Measurements from ENCODE around the gene SPSB2. TPM values are rescaled to one million over a fixed set of nuclear protein-coding genes. Genes with fewer than 3 reads are reported as not detected.
A peak's percentile ranks its signal among the peaks of the same experiment; 100 is the strongest.
"Not testable (repeated sequence)": the region's sequence is repeated elsewhere in the genome, so short reads cannot be mapped to it uniquely, and the experiment has no call there.

The SPSB2 gene
- total RNA-seq, 4 donors from 2014 or later = 16.3 to 35.0 (median 25.6) TPM

DNA sequence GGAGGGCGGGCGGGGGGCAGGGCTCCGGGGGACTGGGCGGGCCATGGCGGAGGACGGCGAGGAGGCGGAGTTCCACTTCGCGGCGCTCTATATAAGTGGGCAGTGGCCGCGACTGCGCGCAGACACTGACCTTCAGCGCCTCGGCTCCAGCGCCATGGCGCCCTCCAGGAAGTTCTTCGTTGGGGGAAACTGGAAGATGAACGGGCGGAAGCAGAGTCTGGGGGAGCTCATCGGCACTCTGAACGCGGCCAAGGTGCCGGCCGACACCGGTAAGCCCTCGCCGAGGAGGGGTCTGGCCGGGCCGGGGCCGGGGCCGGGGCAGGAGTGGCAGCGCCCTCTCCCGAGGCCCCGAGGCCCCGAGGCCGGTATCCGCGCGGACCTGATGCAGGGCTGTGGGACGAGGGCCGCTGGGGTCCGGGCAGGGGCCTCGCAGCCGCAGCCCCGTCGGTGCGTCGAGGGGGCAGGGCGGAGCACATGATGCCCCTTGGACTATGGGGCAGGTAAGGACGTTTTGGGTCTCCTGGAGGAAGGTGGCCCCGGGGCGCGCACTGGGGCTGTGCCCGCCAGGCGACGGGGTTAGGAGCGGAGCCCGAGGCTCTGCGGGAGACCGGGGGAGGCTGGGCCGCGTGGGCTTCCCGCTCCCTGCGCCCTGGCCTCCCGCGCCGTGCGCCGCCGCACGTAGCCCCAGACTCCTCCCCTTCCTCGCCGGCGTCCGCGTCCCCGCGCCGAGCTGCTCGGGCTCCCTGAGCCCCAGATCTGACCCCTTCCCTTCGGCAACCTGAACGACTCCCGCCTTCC lies 5.5 kb downstream of the SPSB2 start, which contains the start of gene TPI1:
Gene TPI1 (plus strand): TSS at position 119 of the 798 bp plus-strand sequence. CDS start 36 bp downstream, at position 155.
- WGBS, 2 donors = 1% methylated on average over 38 of the region's 86 CpGs; no CpG with 5 or more reads in 1 of the 2 donors
- peaks cover 26 to 37% of the 10 kb centered on the region in 2 donors for H3K4me1 ChIP-seq
- TF ChIP-seq, protein P1, sequence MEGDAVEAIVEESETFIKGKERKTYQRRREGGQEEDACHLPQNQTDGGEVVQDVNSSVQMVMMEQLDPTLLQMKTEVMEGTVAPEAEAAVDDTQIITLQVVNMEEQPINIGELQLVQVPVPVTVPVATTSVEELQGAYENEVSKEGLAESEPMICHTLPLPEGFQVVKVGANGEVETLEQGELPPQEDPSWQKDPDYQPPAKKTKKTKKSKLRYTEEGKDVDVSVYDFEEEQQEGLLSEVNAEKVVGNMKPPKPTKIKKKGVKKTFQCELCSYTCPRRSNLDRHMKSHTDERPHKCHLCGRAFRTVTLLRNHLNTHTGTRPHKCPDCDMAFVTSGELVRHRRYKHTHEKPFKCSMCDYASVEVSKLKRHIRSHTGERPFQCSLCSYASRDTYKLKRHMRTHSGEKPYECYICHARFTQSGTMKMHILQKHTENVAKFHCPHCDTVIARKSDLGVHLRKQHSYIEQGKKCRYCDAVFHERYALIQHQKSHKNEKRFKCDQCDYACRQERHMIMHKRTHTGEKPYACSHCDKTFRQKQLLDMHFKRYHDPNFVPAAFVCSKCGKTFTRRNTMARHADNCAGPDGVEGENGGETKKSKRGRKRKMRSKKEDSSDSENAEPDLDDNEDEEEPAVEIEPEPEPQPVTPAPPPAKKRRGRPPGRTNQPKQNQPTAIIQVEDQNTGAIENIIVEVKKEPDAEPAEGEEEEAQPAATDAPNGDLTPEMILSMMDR (IDR thresholded peaks at IDR 0.05) = no peak
- peak; percentile 95 to 99 for TF ChIP-seq POLR2A (IDR thresholded peaks at IDR 0.05)
- no peaks in the 10 kb centered on the region for H3K9me3 ChIP-seq
- peak; percentile 80 to 81 for DNase-seq
- H3K27ac ChIP-seq = peak within 1 kb of the TSS; percentile 84 to 98 (median 92)
- no peaks in the 10 kb centered on the region for H3K27me3 ChIP-seq
- H3K36me3 ChIP-seq = peaks cover 32 to 37% of the 10 kb centered on the region in 2 donors
- intact Hi-C loops (cut with DNase I) = loop anchor here (2.0 kb wide), 1 partner anchor 71 kb away; no protein-coding TSS in a partner anchor
- peak within 1 kb of the TSS; percentile 61 to 100 (median 99) for H3K4me3 ChIP-seq (replicated peaks in 1 of 3)

DNA sequence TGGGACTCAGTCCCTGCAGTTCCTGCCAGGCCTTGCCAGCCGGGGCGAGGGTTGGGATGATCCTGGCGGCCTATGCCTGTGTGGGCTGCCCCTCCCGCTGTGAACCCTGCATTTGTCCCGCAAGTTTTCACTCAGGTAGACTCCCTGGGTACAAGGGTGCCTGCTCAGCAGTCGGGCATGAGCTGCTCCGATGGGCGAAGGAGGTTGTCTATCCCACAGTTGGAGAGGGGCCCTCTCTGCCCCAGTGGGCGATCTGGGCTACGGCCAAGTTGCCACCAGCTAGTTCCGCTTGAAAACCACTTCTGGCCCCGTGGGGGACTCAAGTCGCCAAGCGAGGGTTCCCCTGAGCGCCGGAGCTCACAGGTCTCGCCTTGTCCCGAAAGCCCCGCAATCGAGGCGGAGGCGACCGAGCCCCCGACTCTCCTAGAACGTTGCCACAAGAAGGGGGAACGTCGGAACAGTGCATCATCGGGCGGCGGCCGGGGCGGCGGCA lies 6.1 kb downstream of the SPSB2 start:
- intact Hi-C loops (cut with DNase I) = no loop called here

GRCh38 chr12:6866163-6866919 lies 6.8 kb downstream of the SPSB2 start:
- intact Hi-C loops (cut with DNase I) = no loop called here
- no peak for DNase-seq
- Histone ChIP-seq H3K27ac (peak overlapping the region in 2 of 3 donors; percentile 84 to 98), H3K9me3 (no peaks in the 10 kb centered on the region), H3K4me1 (peaks cover 17 to 28% of the 10 kb centered on the region in 2 donors), H3K36me3 (peaks cover 42 to 45% of the 10 kb centered on the region in 2 donors), H3K4me3 (replicated peaks in 1 of 3) (peak overlapping the region in 1 of 3 donors; percentile 100), H3K27me3 (no peaks in the 10 kb centered on the region)
- 77 to 78% methylated on average over 17 to 19 of the region's 19 CpGs for WGBS, 2 donors
- no peak for TF ChIP-seq POLR2A (IDR thresholded peaks at IDR 0.05)
- TF ChIP-seq, protein P1 (IDR thresholded peaks at IDR 0.05) = no peak

More for the DNA sequence above, 6.1 kb downstream of the SPSB2 start:
- H3K4me3 ChIP-seq (replicated peaks in 1 of 3) = peak overlapping the region in 2 of 3 donors; percentile 46 to 100
- no peaks in the 10 kb centered on the region for H3K27me3 ChIP-seq
- H3K36me3 ChIP-seq = peaks cover 39 to 41% of the 10 kb centered on the region in 2 donors
- peaks cover 24 to 34% of the 10 kb centered on the region in 2 donors for H3K4me1 ChIP-seq
- H3K27ac ChIP-seq = peak overlapping the region; percentile 84 to 98 (median 92)
- WGBS, 2 donors = 0 to 3% methylated on average over 10 to 14 of the region's 33 CpGs
- no peak for DNase-seq
- TF ChIP-seq, protein P1 (IDR thresholded peaks at IDR 0.05) = peak in 1 of 6 experiments; percentile 15
- no peak for TF ChIP-seq POLR2A (IDR thresholded peaks at IDR 0.05)
- H3K9me3 ChIP-seq = no peaks in the 10 kb centered on the region

DNA sequence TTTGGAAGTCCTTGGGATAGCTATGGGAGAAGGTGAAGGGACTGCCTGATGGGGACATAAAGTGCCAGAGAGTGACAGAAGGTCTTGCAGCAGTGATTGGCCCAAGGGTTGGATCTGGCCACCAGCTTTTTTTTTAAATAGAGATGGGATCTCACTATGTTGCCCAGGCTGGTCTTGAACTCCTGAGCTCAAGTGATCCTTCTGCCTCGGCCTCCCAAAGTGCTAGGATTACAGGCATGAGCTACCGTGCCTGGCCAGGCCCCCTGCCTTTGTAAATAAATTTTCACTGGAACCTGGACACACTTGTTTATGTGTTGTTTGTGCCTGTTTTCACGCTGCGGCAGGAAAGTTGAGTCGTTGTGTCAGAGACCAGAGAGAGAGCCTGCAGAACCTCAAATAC lies 7.8 kb downstream of the SPSB2 start:
- H3K27ac ChIP-seq; H3K27me3 ChIP-seq; H3K4me3 ChIP-seq (replicated peaks in 1 of 3); H3K9me3 ChIP-seq; DNase-seq; intact Hi-C loops (cut with DNase I): not testable (repeated sequence)
- Histone ChIP-seq H3K4me1 (peaks cover 16 to 23% of the 10 kb centered on the region in 2 donors), H3K36me3 (peaks cover 49 to 50% of the 10 kb centered on the region in 2 donors)
- 88 to 98% methylated on average over 5 of the region's 5 CpGs for WGBS, 2 donors

GRCh38 chr12:6863586-6864321 lies 9.3 kb downstream of the SPSB2 start:
- Histone ChIP-seq H3K27ac (no peak overlapping the region), H3K9me3 (no peaks in the 10 kb centered on the region), H3K27me3 (no peaks in the 10 kb centered on the region), H3K4me1 (peaks cover 10 to 11% of the 10 kb centered on the region in 2 donors), H3K36me3 (peaks cover 48 to 58% of the 10 kb centered on the region in 2 donors), H3K4me3 (replicated peaks in 1 of 3) (no peak overlapping the region)
- WGBS, 2 donors = 94 to 100% methylated on average over 8 to 16 of the region's 16 CpGs
- no peak for TF ChIP-seq POLR2A (IDR thresholded peaks at IDR 0.05)
- TF ChIP-seq, protein P1 (IDR thresholded peaks at IDR 0.05) = no peak
- intact Hi-C loops (cut with DNase I) = no loop called here
- DNase-seq = no peak
